NCI-H2227 (cell line): Measurements from ENCODE around the gene NPIPA7.
"Not testable (repeated sequence)": the region's sequence is repeated elsewhere in the genome, so short reads cannot be mapped to it uniquely, and the experiment has no call there.

Experiments used
- DNase-seq: peaks from one replicate; lab custom pipeline; 2025; ENCODE audit not compliant: unreplicated experiment; lab: John Stamatoyannopoulos, UW

NPIPA7 gene

GRCh38 chr16:16417914-16418544 is 39.1 kb downstream of the NPIPA7 start:
- not testable (repeated sequence) for DNase-seq

DNA sequence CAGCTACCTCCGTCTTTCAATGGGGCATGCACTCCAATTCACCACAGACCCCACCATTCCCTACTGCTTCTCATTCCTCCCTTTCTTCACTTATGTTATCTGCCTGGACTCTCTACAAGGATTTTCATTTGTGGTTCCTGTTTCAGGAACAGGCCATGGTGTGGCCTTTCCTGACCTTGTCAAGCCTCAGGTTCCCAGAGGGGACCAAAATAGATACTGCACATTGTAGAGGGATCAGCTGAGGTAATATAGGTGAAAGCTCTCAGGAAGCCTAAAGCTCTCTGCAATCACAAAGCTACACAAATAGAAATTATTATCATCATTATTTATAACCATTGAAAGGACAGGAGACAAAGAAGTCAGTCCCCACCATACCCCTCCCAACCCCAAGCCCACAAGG is 41.6 kb downstream of the NPIPA7 start:
- not testable (repeated sequence) for DNase-seq

DNA sequence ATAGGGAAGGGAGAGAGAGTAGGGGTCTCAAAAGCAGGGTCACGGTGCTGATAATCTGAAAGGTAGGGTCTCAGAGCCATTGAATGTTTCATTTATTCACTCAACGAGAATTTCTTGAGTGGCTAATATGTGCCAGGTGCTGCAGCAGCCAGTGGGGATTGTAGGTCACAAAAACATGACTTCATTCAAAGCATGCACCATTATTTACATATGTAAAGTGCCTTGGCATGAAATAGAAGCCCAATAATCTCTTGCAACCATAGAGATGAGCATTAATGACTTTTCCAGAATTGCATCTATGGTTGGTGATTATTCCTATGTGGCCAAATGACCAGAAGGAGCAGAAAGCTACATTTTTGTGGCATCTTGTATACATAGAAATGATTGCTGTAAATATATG is 46.2 kb downstream of the NPIPA7 start:
- DNase-seq = not testable (repeated sequence)

- not testable (repeated sequence) for DNase-seq
These were observed 52.2 kb downstream of the NPIPA7 start for GRCh38 chr16:16431135-16431534.

DNA sequence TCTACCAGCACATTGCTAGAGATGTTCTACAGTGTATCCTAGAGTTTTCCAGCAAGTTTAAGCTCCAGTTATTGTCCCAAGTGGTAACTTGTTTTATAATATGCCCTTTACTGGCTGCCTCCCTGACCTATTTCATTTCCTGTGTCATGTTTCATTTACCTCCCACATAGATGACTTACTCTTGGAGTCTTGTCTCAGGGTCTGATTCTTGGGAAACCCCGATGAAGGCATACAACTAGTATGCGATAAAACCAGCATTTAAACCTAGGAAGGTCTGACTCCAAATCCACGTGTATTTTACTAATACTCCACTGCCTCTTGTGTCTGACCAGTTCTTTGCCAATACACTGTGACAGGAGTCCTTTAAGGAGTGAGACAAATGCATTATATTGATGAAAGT is 55.8 kb downstream of the NPIPA7 start:
- not testable (repeated sequence) for DNase-seq

- DNase-seq = not testable (repeated sequence)
These were observed 62.5 kb downstream of the NPIPA7 start for GRCh38 chr16:16441401-16441800.
